HG03139 (cell line): ENCODE data around the gene SLAMF8.

Experiments used
- ATAC-seq: cut with Tn5 transposase; IDR thresholded peaks from one replicate; pipeline ENCODE4 v1.9.1; 2021; ENCODE audit not compliant: unreplicated experiment

The SLAMF8 gene

GRCh38 chr1:159826441-159827101 is at the start of gene SLAMF8:
SLAMF8 (plus strand) TSS chr1:159826873; CDS start chr1:159826899, 26 bp downstream.
- no peak for ATAC-seq

GRCh38 chr1:159778266-159778665 is 48.4 kb upstream of the SLAMF8 start:
- ATAC-seq, result no peak

GRCh38 chr1:159779403-159779851 is 47.2 kb upstream of the SLAMF8 start:
- ATAC-seq, result no peak

DNA sequence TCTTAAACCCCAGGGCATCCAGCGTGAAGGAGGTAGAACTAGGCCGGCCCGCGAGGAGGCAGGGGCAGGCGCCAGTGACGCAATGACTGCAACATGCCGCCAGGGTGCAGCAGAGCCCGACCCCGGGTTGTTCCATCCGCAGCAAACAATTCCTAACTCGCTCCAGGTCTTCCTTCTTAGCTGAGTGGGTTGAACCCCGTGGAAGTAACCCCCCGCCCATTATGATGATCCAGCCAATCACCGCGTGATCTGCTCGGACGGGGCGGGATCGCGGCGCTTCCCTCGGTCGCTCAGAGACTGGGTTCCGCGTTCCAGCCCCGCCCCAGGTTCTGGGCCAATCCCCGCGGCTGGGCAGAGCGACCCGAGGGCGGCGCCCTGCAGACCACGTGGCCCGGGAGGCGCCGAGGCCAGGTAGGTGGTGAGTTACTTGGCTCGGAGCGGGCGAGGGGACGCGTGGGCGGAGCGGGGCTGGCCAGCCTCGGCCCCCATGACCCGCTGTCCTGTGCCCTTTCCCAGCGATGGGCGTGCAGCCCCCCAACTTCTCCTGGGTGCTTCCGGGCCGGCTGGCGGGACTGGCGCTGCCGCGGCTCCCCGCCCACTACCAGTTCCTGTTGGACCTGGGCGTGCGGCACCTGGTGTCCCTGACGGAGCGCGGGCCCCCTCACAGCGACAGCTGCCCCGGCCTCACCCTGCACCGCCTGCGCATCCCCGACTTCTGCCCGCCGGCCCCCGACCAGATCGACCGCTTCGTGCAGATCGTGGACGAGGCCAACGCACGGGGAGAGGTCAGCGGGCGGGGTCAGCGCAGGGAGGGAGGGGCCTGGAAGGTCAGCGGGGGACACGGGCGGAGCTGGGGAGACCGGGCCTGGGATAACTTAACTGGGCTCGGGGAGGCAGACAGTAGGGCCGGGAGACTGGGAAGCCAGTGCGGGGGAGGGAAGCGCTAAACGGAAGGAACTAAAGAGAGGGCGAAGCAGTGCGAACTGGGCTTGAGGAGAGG is 45.8 kb upstream of the SLAMF8 start, which contains the start of gene DUSP23:
Gene DUSP23 (plus strand): TSS at position 380 of the 1,000 bp plus-strand sequence. CDS start 139 bp downstream, at position 519.
- ATAC-seq, result peak; percentile 99

DNA sequence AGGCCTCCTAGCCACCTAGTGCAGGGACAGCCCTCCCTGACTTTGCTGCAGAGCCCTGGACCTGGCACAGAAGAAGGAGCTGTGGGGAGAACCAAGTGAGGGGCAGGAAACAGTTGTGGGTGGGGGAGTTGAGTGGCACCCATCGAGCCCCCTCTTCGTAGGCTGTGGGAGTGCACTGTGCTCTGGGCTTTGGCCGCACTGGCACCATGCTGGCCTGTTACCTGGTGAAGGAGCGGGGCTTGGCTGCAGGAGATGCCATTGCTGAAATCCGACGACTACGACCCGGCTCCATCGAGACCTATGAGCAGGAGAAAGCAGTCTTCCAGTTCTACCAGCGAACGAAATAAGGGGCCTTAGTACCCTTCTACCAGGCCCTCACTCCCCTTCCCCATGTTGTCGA is 44.7 kb upstream of the SLAMF8 start:
- ATAC-seq, result no peak

DNA sequence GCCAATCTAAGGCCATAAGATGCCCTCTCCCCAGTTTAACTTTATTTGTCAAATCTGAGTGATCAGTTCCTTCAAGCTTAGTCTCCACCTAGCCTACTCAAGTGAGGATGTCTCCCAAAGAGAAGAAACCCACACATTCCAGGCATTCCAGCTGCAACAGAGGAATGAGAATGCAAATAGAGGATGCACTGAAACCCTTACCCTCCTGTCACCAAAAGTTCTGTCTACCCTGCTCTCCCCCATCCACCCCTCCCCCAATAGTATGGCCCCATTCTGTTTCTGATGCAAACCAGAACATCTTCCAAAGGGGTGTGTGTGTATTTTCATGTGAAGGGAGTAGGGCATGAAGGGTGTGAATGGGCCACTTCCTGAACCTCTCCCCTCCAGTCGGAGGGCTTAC is 42.9 kb upstream of the SLAMF8 start:
- no peak for ATAC-seq

GRCh38 chr1:159786465-159786864 is 40.2 kb upstream of the SLAMF8 start:
- no peak for ATAC-seq

GRCh38 chr1:159786966-159787365 is 39.7 kb upstream of the SLAMF8 start:
- no peak for ATAC-seq

DNA sequence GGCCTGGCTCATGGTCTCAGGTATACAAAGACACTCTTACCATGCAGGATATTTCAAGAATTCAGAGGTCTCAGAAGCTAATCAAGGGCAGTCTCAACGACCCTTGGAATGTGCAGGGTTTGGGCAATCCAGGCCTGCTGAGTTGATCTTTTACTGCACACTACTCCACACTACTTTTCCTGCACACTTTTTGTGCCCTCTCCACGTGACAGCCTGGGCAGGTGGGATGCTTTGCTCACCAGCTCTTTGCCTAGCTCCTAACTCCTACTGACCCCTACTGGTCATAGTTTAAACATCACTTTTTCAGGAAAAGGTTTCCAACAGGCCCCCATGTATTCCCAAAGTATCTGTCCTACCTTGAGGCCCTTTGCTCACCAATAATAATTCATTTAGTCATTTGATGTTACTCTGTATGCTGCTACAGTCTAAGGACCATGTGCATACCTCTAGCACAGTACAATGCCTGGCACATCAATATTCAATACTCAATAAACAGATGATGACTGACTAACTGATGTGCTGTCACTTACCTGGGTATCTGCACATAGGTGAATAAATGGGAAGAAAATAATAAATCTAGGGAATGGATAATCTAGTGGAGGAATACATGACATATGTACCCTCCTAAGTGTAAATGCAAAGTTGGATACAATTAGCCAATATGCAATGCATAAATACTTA is 36.3 kb upstream of the SLAMF8 start:
- ATAC-seq, result no peak

- ATAC-seq, result no peak
Observed at GRCh38 chr1:159791031-159791430, 35.6 kb upstream of the SLAMF8 start.

DNA sequence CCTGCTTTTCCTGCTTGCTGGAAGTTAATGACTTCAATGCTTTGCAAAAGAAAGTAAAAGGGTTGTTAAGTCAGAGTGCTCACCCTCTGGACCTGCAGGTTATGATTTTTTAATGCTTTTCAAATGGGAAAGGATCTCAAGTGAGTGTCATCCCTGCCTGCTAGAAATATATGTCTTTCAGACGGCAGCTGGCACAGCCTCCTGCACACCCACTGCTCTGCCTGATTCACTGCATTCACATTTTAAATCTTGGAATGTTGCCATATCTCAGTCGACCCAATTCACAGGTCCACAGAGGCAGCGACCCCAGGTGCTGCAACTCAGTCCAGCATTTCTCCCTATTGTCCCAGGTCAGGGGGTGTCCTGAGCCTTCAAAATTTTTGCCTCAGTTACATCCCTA is 35.2 kb upstream of the SLAMF8 start:
- no peak for ATAC-seq

- ATAC-seq, result no peak
Observed at GRCh38 chr1:159795534-159795933, 31.1 kb upstream of the SLAMF8 start.

GRCh38 chr1:159798893-159799292 is 27.8 kb upstream of the SLAMF8 start:
- no peak for ATAC-seq

- ATAC-seq, result no peak
Observed at GRCh38 chr1:159799446-159799985, 27.2 kb upstream of the SLAMF8 start.

DNA sequence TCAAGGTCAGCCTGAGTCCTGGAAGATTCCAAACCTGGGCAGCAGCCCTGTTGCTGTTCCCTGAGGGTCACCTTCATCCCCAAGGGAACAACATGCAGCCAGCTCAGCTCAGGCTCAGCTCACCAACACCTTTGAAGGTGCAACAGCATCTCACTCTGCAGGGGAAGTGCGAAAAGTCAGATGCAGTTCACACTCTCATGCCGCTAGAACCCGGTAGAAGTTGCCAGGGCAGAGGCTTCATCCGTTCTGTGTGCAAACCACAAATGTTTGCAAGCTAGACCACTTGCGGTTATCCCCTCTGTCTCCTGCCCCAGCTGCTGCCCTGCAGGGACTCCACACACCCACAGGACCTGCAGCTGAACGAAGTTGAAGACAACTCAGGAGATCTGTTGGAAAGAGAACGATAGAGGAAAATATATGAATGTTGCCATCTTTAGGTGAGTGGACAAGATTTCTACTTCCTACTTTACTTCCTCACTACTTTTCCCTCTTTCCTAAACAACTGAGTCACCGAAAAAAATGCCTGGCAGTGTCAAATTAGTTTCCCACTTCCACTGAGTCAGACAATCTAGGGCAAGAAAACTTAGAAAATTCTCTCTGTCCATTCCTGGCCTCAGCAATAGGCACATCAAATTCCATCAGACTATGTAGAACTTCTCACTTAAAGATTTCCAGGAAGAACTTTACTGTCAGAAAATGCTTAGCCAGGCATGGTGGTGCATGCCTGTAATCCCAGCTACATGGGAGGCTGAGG is 26.3 kb upstream of the SLAMF8 start:
- ATAC-seq, result no peak

DNA sequence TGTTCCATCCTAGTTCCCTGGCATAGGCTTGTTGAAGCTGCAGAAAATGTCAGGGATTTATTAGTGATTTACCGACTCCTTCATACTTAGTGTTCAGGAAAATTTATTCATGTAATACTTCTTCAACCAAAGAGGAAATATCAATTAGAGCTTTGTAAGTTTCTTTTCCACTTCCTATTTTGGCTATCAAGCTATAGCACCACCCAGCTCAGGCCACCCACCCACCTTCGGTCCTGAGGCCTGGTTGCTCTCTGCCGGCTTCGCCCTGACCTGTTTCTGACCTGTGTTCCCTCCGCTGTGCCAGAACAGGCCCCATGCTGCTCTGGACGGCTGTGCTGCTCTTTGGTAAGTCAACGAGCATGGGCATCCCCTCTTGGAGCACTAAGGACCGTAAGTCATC is 24.6 kb upstream of the SLAMF8 start, which contains the start of gene FCRL6:
Gene FCRL6 (plus strand): TSS at position 250 of the 400 bp plus-strand sequence. CDS start 65 bp downstream, at position 315.
- no peak for ATAC-seq

DNA sequence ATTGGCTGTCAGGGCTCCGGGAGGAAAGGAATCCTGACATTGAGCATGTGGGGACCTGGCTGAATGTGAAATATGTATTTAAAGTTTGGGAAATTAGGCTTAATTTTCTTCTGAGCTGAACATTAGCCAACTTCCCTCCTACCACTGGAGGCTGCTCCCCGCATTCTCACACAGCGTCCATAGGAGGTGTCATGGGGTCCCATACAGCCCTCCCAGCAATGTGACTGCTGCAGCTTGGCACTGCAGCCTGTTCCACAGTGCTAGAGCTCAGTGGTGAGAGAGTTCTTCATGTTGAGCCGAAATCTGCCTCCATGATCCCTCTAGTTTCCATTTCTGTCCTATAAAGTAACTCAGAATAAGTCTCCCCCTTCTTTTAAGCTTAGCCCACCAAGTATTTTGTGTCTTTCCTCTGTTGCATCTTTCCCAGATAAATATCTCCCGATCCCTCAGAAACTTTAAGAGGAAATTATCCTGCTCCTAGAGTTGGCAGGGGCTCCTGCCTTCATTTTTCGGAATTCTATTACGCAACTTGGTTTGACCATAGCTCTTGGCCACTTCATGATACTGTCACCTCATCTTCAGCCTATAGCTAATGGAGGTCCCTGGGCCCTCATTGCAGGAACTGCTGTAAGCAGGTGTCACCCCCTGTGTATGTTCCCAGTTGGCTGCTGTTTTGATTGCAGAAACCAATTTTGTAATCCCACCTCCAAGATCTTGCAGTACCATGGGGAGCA is 22.6 kb upstream of the SLAMF8 start:
- ATAC-seq, result no peak

GRCh38 chr1:159804924-159805323 is 21.7 kb upstream of the SLAMF8 start:
- no peak for ATAC-seq

DNA sequence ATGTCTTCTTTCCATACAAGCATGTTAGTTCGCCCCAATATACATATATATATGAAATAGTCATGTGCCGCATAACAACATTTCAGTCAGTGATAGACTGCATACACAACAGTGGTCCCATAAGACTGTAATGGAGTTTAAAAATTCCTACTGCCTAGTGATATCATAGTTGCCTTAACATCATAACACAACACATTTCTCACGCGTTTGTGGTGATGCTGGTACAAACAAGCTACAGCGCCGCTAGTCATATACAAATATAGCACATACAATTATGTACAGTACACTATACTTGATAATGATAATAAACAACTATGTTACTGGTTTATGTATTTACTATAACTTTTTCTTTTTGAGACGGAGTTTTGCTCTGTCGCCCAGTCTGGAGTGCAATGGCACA is 10.7 kb upstream of the SLAMF8 start:
- no peak for ATAC-seq
